HCT116 (cell line): ENCODE data around the gene PIGQ. TPM values are rescaled to one million over a fixed set of nuclear protein-coding genes. Genes with fewer than 3 reads are reported as not detected.

Source experiments
- ATAC-seq: fragments of 200-7000 bp; cut with Tn5 transposase; 2 replicates; pipeline ENCODE4 v1.9.1; 2020; ENCODE audit warnings: mild to moderate bottlenecking, moderate library complexity
- BruUV-seq: library from RNA; stranded (reverse); fragments of 400-500 nt; replicated peaks from 2 replicates; lab custom pipeline; 2021; lab: Mats Ljungman, UMichigan
- CTCF ChIA-PET: fragments of 300-600 bp; sonication (Branson Sonifier 250); formaldehyde crosslinking; loops from one replicate; lab custom pipeline; 2021; ENCODE audit warnings: antibody characterized with exemption; lab: Charles Lee
- POLR2A ChIA-PET: fragments of 300-600, 350-600 bp; sonication (Branson Sonifier 250); formaldehyde crosslinking; loops from one replicate; lab custom pipeline; 2021; ENCODE audit warnings: antibody characterized with exemption; lab: Charles Lee
- RAD21 ChIA-PET, 2 experiments: fragments of 300-600 bp; sonication (Branson Sonifier 250); formaldehyde crosslinking; loops; one replicate each; lab custom pipeline; 2023; ENCODE audit warnings: low total read pairs in 2 of 2; ENCODE audit not compliant: uncharacterized antibody in 2 of 2, unreplicated experiment in 2 of 2, low non-redundant PET in 1 of 2; lab: Charles Lee
- DNase-seq: peaks from one replicate; pipeline ENCODE4 v3.0.0-alpha.2; 2010; ENCODE audit warnings: low read depth, low spot score
- H2AFZ ChIP-seq: fragments of 200-600 bp; shearing (Covaris generic), sonication (generic); 2 replicates; pipeline ENCODE4 v1.6.1; 2017; ENCODE audit warnings: low read depth, mixed run types, mixed read lengths, antibody characterized with exemption, low read length; ENCODE audit not compliant: poor library complexity, severe bottlenecking
- H3K27ac ChIP-seq: 2 replicates; pipeline ENCODE4 v1.5.1; 2012; ENCODE audit warnings: low read depth, low read length
- H3K27me3 ChIP-seq: fragments of 200-600 bp; sonication (generic); 2 replicates; pipeline ENCODE4 v1.6.1; 2016; ENCODE audit warnings: mixed run types, low read length, mixed read lengths; ENCODE audit not compliant: insufficient read depth
- H3K36me3 ChIP-seq, 2 experiments: fragments of 200-500 bp in 1 of 2; fragments of 200-600 bp in 1 of 2; sonication (Bioruptor generic) in 1 of 2; sonication (generic) in 1 of 2; 2 replicates each; pipeline versions ENCODE4 v1.5.1 to v1.6.1; 2014 to 2016; ENCODE audit warnings: low read length in 2 of 2, inconsistent platforms in 1 of 2, mixed read lengths in 1 of 2, mixed run types in 1 of 2; ENCODE audit not compliant: insufficient read depth in 2 of 2, control insufficient read depth in 1 of 2
- H3K4me1 ChIP-seq, 2 experiments: fragments of 200-600 bp in 1 of 2; sonication (generic) in 1 of 2; 2 replicates each; pipeline versions ENCODE4 v1.5.1 to v1.6.1; 2012 to 2017; ENCODE audit warnings: low read length in 2 of 2, inconsistent platforms in 1 of 2, mild to moderate bottlenecking in 1 of 2, mixed read lengths in 1 of 2, mixed run types in 1 of 2, moderate library complexity in 1 of 2; ENCODE audit not compliant: insufficient read depth in 2 of 2, control insufficient read depth in 1 of 2
- H3K4me2 ChIP-seq: fragments of 200-600 bp; sonication (generic); 2 replicates; pipeline ENCODE4 v1.6.1; 2017; ENCODE audit warnings: mixed run types, low read length, mixed read lengths
- H3K4me3 ChIP-seq, 2 experiments: fragments of 200-600 bp in 1 of 2; sonication (generic) in 1 of 2; replicated peaks in 1 of 2; 2 replicates each; pipeline ENCODE4 v1.5.1; 2011 to 2016; ENCODE audit warnings: low read length in 2 of 2, control low read depth in 1 of 2, low read depth in 1 of 2, mild to moderate bottlenecking in 1 of 2, mixed read lengths in 1 of 2, mixed run types in 1 of 2
- H3K79me2 ChIP-seq: fragments of 200-600 bp; sonication (generic); 2 replicates; pipeline ENCODE4 v1.6.1; 2017; ENCODE audit warnings: mild to moderate bottlenecking, mixed run types, low read length, moderate library complexity, mixed read lengths; ENCODE audit not compliant: insufficient read depth
- H3K9ac ChIP-seq: fragments of 200-600 bp; sonication (generic); 2 replicates; pipeline ENCODE4 v1.6.1; 2016; ENCODE audit warnings: low read length, mixed read lengths
- H3K9me2 ChIP-seq: fragments of 200-600 bp; sonication (generic), shearing (Covaris generic); 2 replicates; pipeline ENCODE4 v1.6.1; 2017; ENCODE audit warnings: mixed run types, mild to moderate bottlenecking, moderate library complexity; ENCODE audit not compliant: insufficient read depth
- H3K9me3 ChIP-seq, 2 experiments: fragments of 200-500 bp in 1 of 2; fragments of 200-600 bp in 1 of 2; sonication (Bioruptor generic) in 1 of 2; sonication (generic) in 1 of 2; 2 replicates each; pipeline ENCODE4 v1.6.1; 2014 to 2017; ENCODE audit warnings: low read length in 2 of 2, mixed read lengths in 2 of 2, inconsistent platforms in 1 of 2, low read depth in 1 of 2, mild to moderate bottlenecking in 1 of 2, mixed run types in 1 of 2, moderate library complexity in 1 of 2; ENCODE audit not compliant: control insufficient read depth in 1 of 2, insufficient read depth in 1 of 2
- H4K20me1 ChIP-seq: fragments of 200-600 bp; sonication (generic), shearing (Covaris generic); 2 replicates; pipeline ENCODE4 v1.6.1; 2017; ENCODE audit warnings: mixed run types, mild to moderate bottlenecking, moderate library complexity; ENCODE audit not compliant: insufficient read depth
- ATF3 ChIP-seq: IDR thresholded peaks from 2 replicates; pipeline ENCODE4 v1.6.1; 2012
- CBX3 ChIP-seq: IDR thresholded peaks from 2 replicates; pipeline ENCODE4 v1.6.1; 2012; ENCODE audit warnings: low read depth
- CEBPB ChIP-seq: IDR thresholded peaks from 2 replicates; pipeline ENCODE4 v1.6.1; 2012; ENCODE audit warnings: low read depth
- CTCF ChIP-seq, 3 experiments: fragments of 200-600 bp in 1 of 3; sonication (generic) in 1 of 3; IDR thresholded peaks in 2 of 3; conservative IDR thresholded peaks in 1 of 3; 2 replicates each; pipeline ENCODE4 v1.5.1; 2012 to 2017; ENCODE audit warnings: low read depth in 2 of 3, low read length in 2 of 3, antibody characterized with exemption in 1 of 3, borderline replicate concordance in 1 of 3, control low read depth in 1 of 3, mild to moderate bottlenecking in 1 of 3, mixed read lengths in 1 of 3, mixed run types in 1 of 3, moderate library complexity in 1 of 3; ENCODE audit not compliant: insufficient read depth in 1 of 3
- EGR1 ChIP-seq: IDR thresholded peaks from 2 replicates; pipeline ENCODE4 v1.6.1; 2012; ENCODE audit warnings: low read depth
- ELF1 ChIP-seq: IDR thresholded peaks from 2 replicates; pipeline ENCODE4 v1.6.1; 2012; ENCODE audit warnings: low read depth, borderline replicate concordance
- EZH2phosphoT487 ChIP-seq: fragments of 200-600 bp; IDR thresholded peaks from 2 replicates; pipeline ENCODE4 v1.6.1; 2018; ENCODE audit warnings: antibody characterized with exemption, borderline replicate concordance
- FOSL1 ChIP-seq: IDR thresholded peaks from 2 replicates; pipeline ENCODE4 v1.6.1; 2012; ENCODE audit warnings: low read depth
- MAX ChIP-seq: IDR thresholded peaks from 2 replicates; pipeline ENCODE4 v1.6.1; 2012
- POLR2A ChIP-seq: IDR thresholded peaks from 2 replicates; pipeline ENCODE4 v1.7.0; 2011; ENCODE audit warnings: borderline replicate concordance; ENCODE audit not compliant: insufficient read depth, insufficient read length; ENCODE audit errors: extremely low read depth
- POLR2AphosphoS5 ChIP-seq: IDR thresholded peaks from 2 replicates; pipeline ENCODE4 v1.6.1; 2011; ENCODE audit warnings: mild to moderate bottlenecking, low read depth, low read length, moderate library complexity
- RAD21 ChIP-seq: IDR thresholded peaks from 2 replicates; pipeline ENCODE4 v1.6.1; 2012; ENCODE audit warnings: low read depth, mild to moderate bottlenecking
- REST ChIP-seq: IDR thresholded peaks from 2 replicates; pipeline ENCODE4 v1.6.1; 2012; ENCODE audit warnings: low read depth
- SIN3A ChIP-seq: IDR thresholded peaks from 2 replicates; pipeline ENCODE4 v1.6.1; 2012; ENCODE audit warnings: low read depth
- SP1 ChIP-seq: IDR thresholded peaks from 2 replicates; pipeline ENCODE4 v1.6.1; 2012; ENCODE audit warnings: low read depth
- SRF ChIP-seq: IDR thresholded peaks from 2 replicates; pipeline ENCODE4 v1.6.1; 2012; ENCODE audit warnings: low read depth
- TCF7L2 ChIP-seq: IDR thresholded peaks from 2 replicates; pipeline ENCODE4 v1.7.0; 2011; ENCODE audit warnings: borderline replicate concordance, inconsistent platforms; ENCODE audit not compliant: insufficient read depth, insufficient read length; ENCODE audit errors: extremely low read depth
- YY1 ChIP-seq: IDR thresholded peaks from 2 replicates; pipeline ENCODE4 v1.6.1; 2011; ENCODE audit warnings: low read length, low read depth, moderate library complexity, mild to moderate bottlenecking; ENCODE audit not compliant: insufficient replicate concordance; ENCODE audit errors: extremely low read depth
- intact Hi-C: fragments of 100-400 bp; cut with micrococcal nuclease; formaldehyde crosslinking; loops from 2 replicates; pipeline ENCODE4 v1.10.0; 2022
- total RNA-seq: library from RNA; stranded (reverse); gene quantifications from one replicate; pipeline ENCODE4 v1.2.1, GENCODE V29; 2021; ENCODE audit not compliant: unreplicated experiment

PIGQ gene
- total RNA-seq, 1 experiment from 2014 or later = 21.0 TPM

- peaks cover 16 to 44% of the 10 kb centered on the region in 2 experiments for H3K4me1 ChIP-seq
- TF ChIP-seq CBX3 (no peak), POLR2AphosphoS5 (no peak), CEBPB (no peak), EGR1 (no peak), EZH2phosphoT487 (no peak), REST (no peak), FOSL1 (no peak), RAD21 (no peak), TCF7L2 (no peak), ATF3 (no peak), CTCF (IDR thresholded peaks at IDR 0.05 in 2 of 3, conservative IDR thresholded peaks at IDR 0.05 in 1 of 3; ENCODE audit: borderline replicate concordance in 1 of 3, insufficient read depth in 1 of 3, low read depth in 2 of 3, low read length in 2 of 3) (no peak), ELF1 (no peak), MAX (no peak), YY1 (no peak), SRF (no peak), SP1 (no peak), POLR2A (no peak), SIN3A (no peak)
- H4K20me1 ChIP-seq = no peaks in the 10 kb centered on the region
- intact Hi-C loops = no loop called here
- no peak overlapping the region for H3K9ac ChIP-seq
- CTCF ChIA-PET = no interaction called here
- no peaks in the 10 kb centered on the region for H3K27me3 ChIP-seq
- POLR2A ChIA-PET = no interaction called here
- ATAC-seq (no peak), DNase-seq (no peak)
- H2AFZ ChIP-seq = no peak overlapping the region
- no TSS peak for BruUV-seq
- H3K36me3 ChIP-seq = peaks cover 0 to 6% of the 10 kb centered on the region in 2 experiments; a peak in 1 of 4 replicates
- RAD21 ChIA-PET = no interaction called here
- no peaks in the 10 kb centered on the region for H3K9me2 ChIP-seq
- H3K4me2 ChIP-seq = no peak overlapping the region
- peaks cover 80% of the 10 kb centered on the region for H3K79me2 ChIP-seq
- H3K9me3 ChIP-seq = no peaks in the 10 kb centered on the region
- H3K27ac ChIP-seq = no peak overlapping the region
- H3K4me3 ChIP-seq = no peak overlapping the region
Measured at GRCh38 chr16:531494-532125, 38.2 kb upstream of the PIGQ start.
